NCI-H446 (cell line): Measurements from ENCODE around the gene EMILIN3.
A peak's percentile ranks its signal among the peaks of the same experiment; 100 is the strongest.
"Not testable (repeated sequence)": the region's sequence is repeated elsewhere in the genome, so short reads cannot be mapped to it uniquely, and the experiment has no call there.

ENCODE experiments used
- DNase-seq, 2 experiments: peaks; one replicate each; lab custom pipeline; 2025; lab: John Stamatoyannopoulos, UW

EMILIN3 gene

DNA sequence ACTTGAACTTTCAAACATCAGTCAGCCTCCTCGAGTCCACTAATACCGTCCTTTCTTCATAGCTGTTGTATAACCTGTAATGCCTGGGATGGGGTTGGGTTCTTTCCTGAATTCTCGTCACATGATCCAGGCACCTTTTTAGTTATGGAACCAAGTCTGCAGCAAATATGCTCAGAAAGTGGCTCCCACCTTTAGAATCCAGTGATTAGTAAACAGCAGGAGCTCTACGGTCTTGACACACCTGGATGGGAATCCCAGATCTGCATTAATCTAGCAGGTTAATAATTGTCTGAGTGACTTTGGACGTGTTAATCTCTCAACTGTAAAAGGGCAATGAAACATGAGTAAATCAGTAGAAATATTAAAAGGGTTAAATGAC lies 48.4 kb downstream of the EMILIN3 start:
- no peak for DNase-seq

DNA sequence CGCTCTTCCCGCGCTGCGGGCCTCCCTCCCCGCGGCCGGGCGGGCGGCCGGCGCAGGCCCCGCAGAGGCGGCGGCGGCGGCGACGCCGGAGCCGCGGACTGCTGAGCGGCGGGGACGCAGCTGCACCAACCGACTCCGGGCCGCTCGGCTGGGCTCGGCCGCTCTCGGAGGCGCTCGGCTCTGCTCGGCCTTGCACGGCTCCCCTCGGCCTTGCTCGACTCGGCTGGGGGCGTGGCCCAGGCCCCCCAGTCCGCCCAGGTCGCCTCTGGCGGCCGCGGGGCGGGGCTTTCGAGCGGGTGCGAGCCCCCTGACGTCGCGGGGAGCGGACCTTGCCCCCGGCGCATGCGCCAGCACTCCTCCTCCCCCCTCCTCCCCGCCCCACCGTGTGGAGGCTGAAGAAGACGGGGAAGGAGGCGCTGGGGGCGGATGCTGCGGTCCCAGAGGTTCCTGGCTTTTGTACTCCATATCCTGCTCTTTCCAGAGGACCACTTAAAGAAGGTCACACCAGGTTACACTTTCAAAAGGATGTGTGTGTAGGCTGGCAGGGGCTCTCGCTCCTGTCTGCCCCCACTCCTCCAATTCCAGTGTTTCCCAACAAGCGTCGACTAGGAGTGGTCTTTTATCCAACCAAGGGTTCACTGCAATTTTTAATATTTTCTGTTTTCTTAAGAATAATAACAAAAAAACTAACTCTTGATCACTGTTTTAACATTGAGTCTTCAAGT lies 48.9 kb downstream of the EMILIN3 start, which contains the start of gene ZHX3:
Gene ZHX3, minus strand, starts transcription at position 186 of the 725 bp plus-strand sequence. CDS start 112,815 bp downstream, outside the sequence.
- peak; percentile 95 to 99 for DNase-seq

DNA sequence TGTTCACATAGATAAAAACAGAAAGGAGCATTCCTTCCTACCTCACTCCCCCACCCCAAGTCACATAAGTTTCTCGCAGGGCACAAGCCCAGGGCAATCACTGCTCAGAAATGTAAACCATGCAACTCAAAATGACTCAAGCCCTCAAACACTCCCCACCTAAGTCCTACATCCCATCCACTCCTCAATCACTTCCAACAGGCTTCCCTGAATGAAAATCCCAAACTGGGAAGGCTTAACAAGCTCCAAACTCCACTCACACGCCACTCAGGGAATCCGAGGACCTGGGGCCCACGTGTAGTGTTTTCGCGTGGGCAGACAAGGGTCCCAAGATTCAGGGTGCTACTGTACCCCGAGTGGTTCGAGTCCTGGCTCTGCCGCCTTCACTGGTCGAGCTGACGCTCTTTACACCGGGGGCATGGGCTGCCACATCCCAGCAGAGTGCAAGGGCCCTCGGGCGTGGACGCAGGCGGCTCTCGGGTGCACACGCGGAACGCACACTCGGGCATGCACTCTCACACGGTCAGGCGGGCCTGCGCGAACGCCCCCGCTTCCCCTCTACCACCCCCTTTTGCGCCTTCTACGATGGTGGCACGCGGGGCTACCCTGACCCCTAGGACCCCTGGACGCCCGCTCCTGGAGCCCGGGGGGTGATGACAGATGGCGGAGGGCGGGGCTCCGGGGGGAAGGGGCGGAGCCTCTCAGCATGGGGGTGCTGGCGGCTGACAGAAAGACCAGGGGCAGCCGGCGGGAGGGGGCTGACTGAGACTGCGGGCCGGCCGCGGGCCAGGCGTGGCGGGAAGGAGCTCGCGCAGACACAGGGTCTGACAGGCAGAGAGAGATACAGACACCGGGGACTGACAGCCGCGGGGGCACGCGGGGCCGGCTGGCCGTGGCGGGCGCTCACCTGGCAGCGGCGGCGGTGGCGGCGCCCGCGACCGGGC lies 49.7 kb downstream of the EMILIN3 start:
- DNase-seq = peak; percentile 44 to 78

DNA sequence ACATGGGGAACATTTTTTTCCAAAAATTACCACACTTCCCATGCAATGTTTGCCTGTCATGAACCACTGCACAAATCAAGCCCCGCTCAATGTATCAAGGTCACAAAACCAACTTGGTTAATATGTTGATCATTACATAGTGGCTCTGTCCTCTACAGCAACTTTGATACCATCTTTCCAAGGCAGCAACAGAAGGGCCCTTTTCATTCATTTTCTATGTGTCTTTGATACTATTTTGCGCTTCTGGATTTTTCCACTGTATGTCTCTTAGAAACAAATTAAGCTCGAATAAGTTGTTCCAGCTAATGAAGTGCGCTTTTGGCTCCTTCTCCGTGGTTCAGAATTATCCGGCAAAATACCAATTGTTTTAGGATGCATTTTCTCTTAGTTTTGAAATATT lies 50.6 kb downstream of the EMILIN3 start:
- peak in 1 of 2 experiments; percentile 20 for DNase-seq

DNA sequence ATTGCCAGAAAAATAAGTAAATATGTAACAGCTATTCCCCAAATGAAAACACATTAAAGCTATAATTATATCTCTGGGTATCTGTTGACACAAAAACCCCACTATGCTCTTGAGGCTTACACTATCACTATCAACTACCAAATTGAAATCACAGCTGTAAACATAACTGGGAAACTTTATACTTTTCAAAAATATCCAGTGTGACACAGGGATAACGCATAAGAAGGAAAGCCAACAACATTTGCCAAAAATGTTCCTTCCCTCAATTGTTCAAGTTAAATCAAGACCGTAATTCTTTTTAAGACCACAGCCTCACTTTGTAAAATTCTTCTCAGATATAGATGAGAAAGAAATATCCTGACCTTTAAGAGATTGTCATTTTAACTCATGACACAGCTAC lies 52.2 kb downstream of the EMILIN3 start:
- no peak for DNase-seq

DNA sequence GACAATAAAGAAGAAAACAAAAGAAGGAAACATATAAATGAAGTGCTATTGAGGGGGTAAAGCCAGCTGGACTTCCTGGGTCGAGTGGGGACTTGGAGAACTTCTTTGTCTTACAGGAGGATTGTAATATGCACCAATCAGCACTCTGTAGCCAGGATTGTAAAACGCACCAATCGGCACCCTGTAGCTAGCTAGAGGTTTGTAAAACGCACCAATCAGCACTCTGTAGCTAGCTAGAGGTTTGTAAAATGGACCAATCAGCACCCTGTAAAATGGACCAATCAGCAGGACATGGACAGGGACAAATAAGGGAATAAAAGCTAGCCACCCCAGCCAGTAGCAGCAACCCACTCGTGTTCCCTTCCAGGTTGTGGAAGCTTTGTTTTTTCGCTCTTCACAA lies 54.6 kb downstream of the EMILIN3 start:
- not testable (repeated sequence) for DNase-seq
